ENCODE results near the gene F2RL2. TPM values are rescaled to one million over a fixed set of nuclear protein-coding genes. Genes with fewer than 3 reads are reported as not detected.
"Not testable (repeated sequence)": the region's sequence is repeated elsewhere in the genome, so short reads cannot be mapped to it uniquely, and the experiment has no call there.

Gene F2RL2
- total RNA-seq, 1 experiment from 2014 or later = 0.69 TPM

DNA sequence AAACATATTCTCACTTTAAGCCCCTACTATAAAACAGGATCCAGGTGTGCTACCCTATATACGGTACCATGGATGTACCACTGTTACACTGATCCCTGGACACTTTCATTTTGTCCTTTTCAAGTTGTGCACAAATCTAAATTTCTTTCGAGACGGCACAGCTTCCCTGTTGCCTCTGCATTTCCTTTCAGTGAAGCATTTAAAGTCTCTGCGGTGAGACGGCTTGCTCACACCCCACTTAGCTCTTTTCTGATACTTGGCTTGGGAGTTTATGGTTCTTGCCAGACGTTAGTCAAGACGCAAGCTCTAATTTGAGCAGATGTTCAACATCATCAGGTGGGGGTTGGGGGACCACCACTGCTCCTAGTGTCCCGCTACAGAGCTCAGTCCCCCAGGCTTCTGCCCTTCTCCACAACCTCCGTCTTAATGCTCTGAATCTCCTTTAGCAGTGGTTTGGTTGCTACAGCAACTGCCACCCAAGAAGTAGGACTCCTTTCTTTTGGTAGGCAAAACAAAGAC, 15.8 kb downstream of the F2RL2 start:
- Histone ChIP-seq H3K4me3 (ENCODE audit: insufficient read depth, low read depth, low read length) (no peak overlapping the region), H3K27me3 (ENCODE audit: control insufficient read depth, insufficient read depth, low read length) (no peaks in the 10 kb centered on the region), H3K36me3 (replicated peaks; ENCODE audit: control insufficient read depth, insufficient read depth, low read length) (no peaks in the 10 kb centered on the region; the same call in none of the 2 replicates)
- no peak for DNase-seq

- no peak overlapping the region for H3K4me3 ChIP-seq (ENCODE audit: insufficient read depth, low read depth, low read length)
- no peaks in the 10 kb centered on the region; the same call in none of the 2 replicates for H3K36me3 ChIP-seq (replicated peaks; ENCODE audit: control insufficient read depth, insufficient read depth, low read length)
- H3K27me3 ChIP-seq (ENCODE audit: control insufficient read depth, insufficient read depth, low read length) = no peaks in the 10 kb centered on the region
- no peak for DNase-seq
Measured at GRCh38 chr5:76606701-76607100, 16.5 kb downstream of the F2RL2 start.

- DNase-seq = no peak
- no peak overlapping the region for H3K4me3 ChIP-seq (ENCODE audit: insufficient read depth, low read depth, low read length)
- no peaks in the 10 kb centered on the region for H3K27me3 ChIP-seq (ENCODE audit: control insufficient read depth, insufficient read depth, low read length)
- H3K36me3 ChIP-seq (replicated peaks; ENCODE audit: control insufficient read depth, insufficient read depth, low read length) = no peaks in the 10 kb centered on the region; the same call in 1 of the 2 replicates
Measured at GRCh38 chr5:76604838-76605237, 18.4 kb downstream of the F2RL2 start.

DNA sequence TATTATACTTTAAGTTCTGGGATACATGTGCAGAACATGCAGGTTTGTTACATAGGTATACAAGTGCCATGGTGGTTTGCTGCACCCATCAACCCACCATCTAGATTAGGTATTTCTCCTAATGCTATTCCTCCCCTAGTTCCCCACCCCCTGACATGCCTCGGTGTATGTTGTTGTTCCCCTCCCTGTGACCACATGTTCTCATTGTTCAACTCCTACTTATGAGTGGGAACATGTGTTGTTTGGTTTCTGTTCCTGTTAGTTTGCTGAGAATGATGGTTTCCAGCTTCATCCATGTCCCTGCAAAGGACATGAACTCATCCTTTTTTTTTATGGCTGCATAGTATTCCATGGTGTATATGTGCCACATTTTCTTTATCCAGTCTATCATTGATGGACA, 19.2 kb downstream of the F2RL2 start:
- not testable (repeated sequence) for DNase-seq; H3K36me3 ChIP-seq (replicated peaks; ENCODE audit: control insufficient read depth, insufficient read depth, low read length); H3K27me3 ChIP-seq (ENCODE audit: control insufficient read depth, insufficient read depth, low read length)

DNA sequence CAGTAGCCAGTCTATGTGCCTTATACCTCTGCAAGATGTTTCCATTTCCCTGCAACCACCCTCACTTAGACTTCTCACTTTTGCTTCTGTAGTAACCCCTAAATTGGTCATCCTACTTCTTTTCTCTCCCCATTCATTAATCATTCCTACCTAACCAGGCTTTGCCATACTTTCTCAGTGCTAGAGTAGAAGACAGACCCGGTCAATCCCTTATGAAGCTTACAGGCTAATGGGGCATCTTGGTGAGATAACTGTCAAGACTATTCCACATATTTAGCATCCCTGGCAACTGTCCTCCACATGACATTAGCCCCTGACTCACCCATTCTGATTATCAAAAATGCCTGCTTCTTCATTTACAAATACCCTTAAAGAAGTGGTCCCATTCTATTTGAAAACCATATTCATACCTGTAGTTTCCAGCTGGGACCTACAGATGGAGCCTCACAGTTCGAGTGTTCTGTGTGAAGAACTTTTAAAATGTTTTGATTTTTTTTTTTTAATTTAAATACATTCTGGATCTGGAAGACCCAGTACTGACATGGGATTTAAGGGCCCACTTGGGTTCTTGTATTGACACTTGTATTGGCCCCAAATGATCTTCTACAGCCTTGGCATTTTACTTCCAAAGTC, 21.0 kb downstream of the F2RL2 start:
- no peak overlapping the region for H3K4me3 ChIP-seq (ENCODE audit: insufficient read depth, low read depth, low read length)
- H3K36me3 ChIP-seq (replicated peaks; ENCODE audit: control insufficient read depth, insufficient read depth, low read length) = no peaks in the 10 kb centered on the region; the same call in 1 of the 2 replicates
- H3K27me3 ChIP-seq (ENCODE audit: control insufficient read depth, insufficient read depth, low read length) = no peaks in the 10 kb centered on the region
- no peak for DNase-seq

More for the DNA sequence above, 19.2 kb downstream of the F2RL2 start:
- H3K4me3 ChIP-seq (ENCODE audit: insufficient read depth, low read depth, low read length) = not testable (repeated sequence)

- DNase-seq = peak; percentile 52
Measured at GRCh38 chr5:76601470-76601869, 21.7 kb downstream of the F2RL2 start.

GRCh38 chr5:76600716-76601115, 22.5 kb downstream of the F2RL2 start:
- no peaks in the 10 kb centered on the region for H3K27me3 ChIP-seq (ENCODE audit: control insufficient read depth, insufficient read depth, low read length)
- peaks cover 2% of the 10 kb centered on the region for H3K36me3 ChIP-seq (replicated peaks; ENCODE audit: control insufficient read depth, insufficient read depth, low read length)
- DNase-seq = no peak
- no peak overlapping the region for H3K4me3 ChIP-seq (ENCODE audit: insufficient read depth, low read depth, low read length)

More at GRCh38 chr5:76601470-76601869, 21.7 kb downstream of the F2RL2 start:
- H3K27me3 ChIP-seq (ENCODE audit: control insufficient read depth, insufficient read depth, low read length) = no peaks in the 10 kb centered on the region
- H3K4me3 ChIP-seq (ENCODE audit: insufficient read depth, low read depth, low read length) = no peak overlapping the region
- H3K36me3 ChIP-seq (replicated peaks; ENCODE audit: control insufficient read depth, insufficient read depth, low read length) = peaks cover 2% of the 10 kb centered on the region

DNA sequence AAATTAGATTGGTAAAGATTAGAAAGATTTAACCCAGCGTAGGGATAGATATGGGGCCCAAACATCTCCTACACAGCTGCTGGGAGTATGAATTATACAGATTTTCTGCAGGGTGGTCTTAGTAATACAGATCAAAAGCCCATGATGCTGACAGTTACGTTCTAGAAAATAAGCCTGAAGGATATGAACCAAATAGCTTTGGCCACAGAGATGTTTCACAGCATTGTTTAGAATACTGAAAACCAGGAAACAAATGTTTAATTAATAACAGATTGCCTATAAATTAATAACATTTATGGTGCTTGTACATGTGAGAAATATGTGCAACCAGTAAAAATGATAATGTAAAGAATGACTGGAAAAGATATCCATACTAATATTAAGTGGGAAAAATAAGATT, 24.7 kb downstream of the F2RL2 start:
- Histone ChIP-seq H3K27me3 (ENCODE audit: control insufficient read depth, insufficient read depth, low read length) (no peaks in the 10 kb centered on the region), H3K36me3 (replicated peaks; ENCODE audit: control insufficient read depth, insufficient read depth, low read length) (peaks cover 2% of the 10 kb centered on the region), H3K4me3 (ENCODE audit: insufficient read depth, low read depth, low read length) (no peak overlapping the region)
- DNase-seq = no peak

DNA sequence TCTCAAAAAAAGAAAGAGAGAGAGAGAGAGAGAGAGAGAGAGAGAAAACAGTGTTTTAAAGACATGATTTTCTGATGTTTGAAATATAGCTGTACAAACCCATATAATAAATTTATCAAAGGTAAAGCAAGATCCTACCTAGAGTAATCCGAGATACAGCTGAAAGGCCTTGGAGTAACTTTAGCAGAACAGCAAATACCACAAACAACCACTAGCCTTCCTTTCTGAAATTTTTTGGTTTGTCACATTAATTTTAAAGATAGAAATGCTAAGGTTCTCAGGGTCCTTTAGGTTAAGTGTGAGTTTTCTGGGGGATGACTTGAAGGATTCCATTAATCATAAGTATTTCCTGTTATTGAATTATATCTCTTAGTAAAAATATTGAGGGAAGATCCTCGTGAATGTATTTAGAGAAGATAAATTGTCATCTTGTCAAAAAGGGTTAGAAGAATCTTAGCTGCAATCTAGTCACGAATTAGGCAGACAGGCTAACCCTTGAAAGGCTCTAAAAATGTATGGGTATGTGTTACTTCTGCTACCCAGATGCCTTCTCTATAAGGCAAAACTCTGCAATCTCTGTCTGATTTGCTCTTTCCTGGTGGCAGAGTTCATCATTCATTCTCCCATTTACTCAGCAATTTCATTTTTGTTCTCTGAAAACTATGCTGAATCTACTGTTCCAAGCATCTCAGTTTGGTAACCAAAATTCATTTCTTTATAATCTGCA, 27.3 kb downstream of the F2RL2 start:
- H3K4me3 ChIP-seq (ENCODE audit: insufficient read depth, low read depth, low read length) = no peak overlapping the region
- H3K27me3 ChIP-seq (ENCODE audit: control insufficient read depth, insufficient read depth, low read length) = no peaks in the 10 kb centered on the region
- DNase-seq = no peak
- H3K36me3 ChIP-seq (replicated peaks; ENCODE audit: control insufficient read depth, insufficient read depth, low read length) = peaks cover 2% of the 10 kb centered on the region; the same call in 1 of the 2 replicates

DNA sequence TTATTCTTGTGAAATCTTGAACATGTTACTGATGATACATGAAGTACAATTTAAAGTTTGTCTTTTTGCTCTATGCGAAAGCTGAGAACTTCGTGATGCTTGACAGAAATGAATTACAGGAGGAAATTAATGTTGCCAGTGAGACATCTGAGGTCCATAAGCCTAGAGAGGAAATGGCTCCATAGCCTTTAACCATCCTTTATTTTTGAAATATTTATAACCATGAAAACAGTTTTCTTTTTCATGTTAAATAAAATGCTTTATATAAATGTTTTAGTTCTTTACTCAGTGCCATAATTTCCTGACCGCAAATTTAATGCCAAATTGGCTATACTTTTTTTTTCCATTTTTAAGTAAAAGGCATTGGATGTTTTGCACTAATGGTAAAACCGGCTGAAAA, 29.1 kb downstream of the F2RL2 start:
- H3K27me3 ChIP-seq (ENCODE audit: control insufficient read depth, insufficient read depth, low read length) = no peaks in the 10 kb centered on the region
- no peak for DNase-seq
- peaks cover 2% of the 10 kb centered on the region; the same call in 1 of the 2 replicates for H3K36me3 ChIP-seq (replicated peaks; ENCODE audit: control insufficient read depth, insufficient read depth, low read length)
- H3K4me3 ChIP-seq (ENCODE audit: insufficient read depth, low read depth, low read length) = no peak overlapping the region

DNA sequence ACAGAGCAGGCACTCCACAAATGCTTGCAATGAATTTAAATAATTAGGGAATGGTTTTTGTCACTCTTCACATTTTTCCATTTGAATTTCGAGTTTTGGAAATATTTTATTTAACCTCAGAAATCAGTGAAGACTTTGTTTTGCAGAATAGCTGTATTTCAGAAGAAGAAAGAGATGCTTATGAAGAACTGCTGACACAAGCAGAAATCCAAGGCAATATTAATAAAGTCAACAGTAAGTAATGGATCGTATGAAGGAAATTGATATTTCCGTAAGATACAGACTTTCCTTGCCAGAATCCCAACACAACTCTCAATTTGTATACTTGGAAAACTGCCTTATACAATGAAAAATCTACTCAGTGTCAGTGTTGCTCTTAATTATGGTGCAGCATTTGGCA, 30.5 kb downstream of the F2RL2 start:
- Histone ChIP-seq H3K36me3 (replicated peaks; ENCODE audit: control insufficient read depth, insufficient read depth, low read length) (peaks cover 2% of the 10 kb centered on the region; the same call in 1 of the 2 replicates), H3K27me3 (ENCODE audit: control insufficient read depth, insufficient read depth, low read length) (no peaks in the 10 kb centered on the region), H3K4me3 (ENCODE audit: insufficient read depth, low read depth, low read length) (no peak overlapping the region)
- no peak for DNase-seq

DNA sequence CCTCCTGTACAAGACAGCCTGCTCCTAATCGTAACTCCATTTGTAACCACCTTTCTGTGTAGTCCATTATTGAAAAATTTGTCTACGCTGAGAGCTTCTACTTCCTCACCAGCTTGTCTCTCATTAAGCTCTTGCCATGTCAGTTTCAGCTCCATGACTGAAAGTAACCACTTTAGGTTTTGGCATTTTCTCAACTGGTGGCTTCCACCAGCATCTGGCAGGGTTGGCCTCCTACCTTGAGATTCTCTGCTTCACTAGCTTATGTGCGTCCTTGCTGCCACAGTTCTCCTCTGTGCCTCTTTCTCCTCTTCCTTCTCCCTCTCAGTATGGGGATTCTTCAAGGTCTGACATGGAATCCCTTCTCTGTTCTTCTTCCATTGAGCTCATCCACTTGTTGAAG, 31.8 kb downstream of the F2RL2 start:
- DNase-seq = no peak
- no peaks in the 10 kb centered on the region; the same call in 1 of the 2 replicates for H3K36me3 ChIP-seq (replicated peaks; ENCODE audit: control insufficient read depth, insufficient read depth, low read length)
- H3K27me3 ChIP-seq (ENCODE audit: control insufficient read depth, insufficient read depth, low read length) = no peaks in the 10 kb centered on the region
- H3K4me3 ChIP-seq (ENCODE audit: insufficient read depth, low read depth, low read length) = no peak overlapping the region

DNA sequence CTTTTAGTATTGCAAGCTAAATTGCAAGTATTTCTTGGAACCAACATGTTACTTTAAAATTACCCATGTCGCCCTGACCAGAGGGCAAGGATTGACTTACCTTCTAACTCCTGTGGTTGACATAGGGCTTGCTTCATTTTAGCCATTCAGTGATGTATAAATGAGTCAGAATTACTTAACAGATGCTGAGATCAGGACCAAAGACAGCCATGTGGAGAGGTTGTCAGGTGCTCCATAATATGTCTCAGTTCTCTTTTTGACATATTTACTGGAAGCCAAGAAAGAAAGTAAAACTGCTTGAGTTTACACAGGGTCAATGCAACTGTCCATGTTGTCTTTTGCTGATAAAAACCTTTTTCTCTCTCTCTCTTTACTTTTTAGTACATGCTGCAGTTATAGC, 33.2 kb downstream of the F2RL2 start:
- Histone ChIP-seq H3K27me3 (ENCODE audit: control insufficient read depth, insufficient read depth, low read length) (no peaks in the 10 kb centered on the region), H3K4me3 (ENCODE audit: insufficient read depth, low read depth, low read length) (no peak overlapping the region), H3K36me3 (replicated peaks; ENCODE audit: control insufficient read depth, insufficient read depth, low read length) (no peaks in the 10 kb centered on the region; the same call in 1 of the 2 replicates)
- DNase-seq = no peak

- DNase-seq = no peak
- Histone ChIP-seq H3K4me3 (ENCODE audit: insufficient read depth, low read depth, low read length) (no peak overlapping the region), H3K27me3 (ENCODE audit: control insufficient read depth, insufficient read depth, low read length) (no peaks in the 10 kb centered on the region), H3K36me3 (replicated peaks; ENCODE audit: control insufficient read depth, insufficient read depth, low read length) (no peaks in the 10 kb centered on the region)
Measured at GRCh38 chr5:76586531-76586930, 36.7 kb downstream of the F2RL2 start.

- Histone ChIP-seq H3K4me3 (ENCODE audit: insufficient read depth, low read depth, low read length) (no peak overlapping the region), H3K36me3 (replicated peaks; ENCODE audit: control insufficient read depth, insufficient read depth, low read length) (no peaks in the 10 kb centered on the region), H3K27me3 (ENCODE audit: control insufficient read depth, insufficient read depth, low read length) (no peaks in the 10 kb centered on the region)
- no peak for DNase-seq
Measured at GRCh38 chr5:76585783-76586217, 37.4 kb downstream of the F2RL2 start.

Data from H7 (cell line).